ENCODE results near the gene ZNF850.
A peak's percentile ranks its signal among the peaks of the same experiment; 100 is the strongest.

ZNF850 gene

GRCh38 chr19:36772311-36773222 is at the start of gene ZNF850:
ZNF850 (minus strand) TSS chr19:36772807; CDS start chr19:36762606, 10,201 bp downstream.
- H3K4me3 ChIP-seq (ENCODE audit: low read depth, low read length), result peak within 1 kb of the TSS; percentile 70
- TF ChIP-seq CTCF (IDR thresholded peaks at IDR 0.05; ENCODE audit: low read depth, low read length, missing control alignments), result no peak
- in situ Hi-C loops (cut with HindIII; ENCODE audit: low sequenced_read_pairs), result no loop called here
- peak; percentile 89 for DNase-seq (ENCODE audit: low read depth)

- TF ChIP-seq CTCF (IDR thresholded peaks at IDR 0.05; ENCODE audit: low read depth, low read length, missing control alignments), result no peak
Measured at GRCh38 chr19:36821758-36822157, 49.2 kb upstream of the ZNF850 start.

GRCh38 chr19:36819130-36819630 is 46.6 kb upstream of the ZNF850 start:
- in situ Hi-C loops (cut with HindIII; ENCODE audit: low sequenced_read_pairs), result no loop called here
- no peak for TF ChIP-seq CTCF (IDR thresholded peaks at IDR 0.05; ENCODE audit: low read depth, low read length, missing control alignments)
- no peak overlapping the region for H3K4me3 ChIP-seq (ENCODE audit: low read depth, low read length)
- no peak for DNase-seq (ENCODE audit: low read depth)

More at GRCh38 chr19:36821758-36822157, 49.2 kb upstream of the ZNF850 start:
- in situ Hi-C loops (cut with HindIII; ENCODE audit: low sequenced_read_pairs), result no loop called here
- no peak for DNase-seq (ENCODE audit: low read depth)
- no peak overlapping the region for H3K4me3 ChIP-seq (ENCODE audit: low read depth, low read length)

GRCh38 chr19:36807029-36807428 is 34.4 kb upstream of the ZNF850 start:
- in situ Hi-C loops (cut with HindIII; ENCODE audit: low sequenced_read_pairs), result no loop called here
- no peak overlapping the region for H3K4me3 ChIP-seq (ENCODE audit: low read depth, low read length)
- TF ChIP-seq CTCF (IDR thresholded peaks at IDR 0.05; ENCODE audit: low read depth, low read length, missing control alignments), result no peak
- no peak for DNase-seq (ENCODE audit: low read depth)

- TF ChIP-seq CTCF (IDR thresholded peaks at IDR 0.05; ENCODE audit: low read depth, low read length, missing control alignments), result no peak
- no peak for DNase-seq (ENCODE audit: low read depth)
- no peak overlapping the region for H3K4me3 ChIP-seq (ENCODE audit: low read depth, low read length)
- in situ Hi-C loops (cut with HindIII; ENCODE audit: low sequenced_read_pairs), result no loop called here
Measured at GRCh38 chr19:36805364-36805763, 32.8 kb upstream of the ZNF850 start.

- in situ Hi-C loops (cut with HindIII; ENCODE audit: low sequenced_read_pairs), result no loop called here
- TF ChIP-seq CTCF (IDR thresholded peaks at IDR 0.05; ENCODE audit: low read depth, low read length, missing control alignments), result no peak
- no peak for DNase-seq (ENCODE audit: low read depth)
- H3K4me3 ChIP-seq (ENCODE audit: low read depth, low read length), result peak overlapping the region; percentile 85
Measured at GRCh38 chr19:36797786-36798108, 25.1 kb upstream of the ZNF850 start.
